Suprapubic skin (tissue), 4 donors: Measurements from ENCODE around the gene NEU3. TPM values are rescaled to one million over a fixed set of nuclear protein-coding genes. Genes with fewer than 3 reads are reported as not detected.

Source experiments
- DNase-seq, 2 donors: peaks; one replicate each; pipeline ENCODE4 v3.0.0-alpha.2; 2019; ENCODE audit warnings: low spot score in 2 of 2
- H3K27ac ChIP-seq: fragments of 200-600 bp; sonication (generic); one replicate; pipeline ENCODE4 v1.5.1; 2019
- H3K27me3 ChIP-seq: fragments of 200-600 bp; sonication (generic); one replicate; pipeline ENCODE4 v1.5.1; 2019
- H3K36me3 ChIP-seq: fragments of 200-600 bp; sonication (generic); one replicate; pipeline ENCODE4 v1.5.1; 2019
- H3K4me1 ChIP-seq: fragments of 200-600 bp; sonication (generic); one replicate; pipeline ENCODE4 v1.5.1; 2019
- H3K4me3 ChIP-seq: fragments of 200-600 bp; sonication (generic); one replicate; pipeline ENCODE4 v1.5.1; 2019; ENCODE audit warnings: mild to moderate bottlenecking
- H3K9me3 ChIP-seq: fragments of 200-600 bp; sonication (generic); one replicate; pipeline ENCODE4 v1.5.1; 2019
- EP300 ChIP-seq: sonication (generic); formaldehyde crosslinking; IDR thresholded peaks from one replicate; pipeline ENCODE4 v1.6.1; 2017; ENCODE audit warnings: antibody characterized with exemption
- POLR2A ChIP-seq, 2 donors: fragments of 450-650 bp; IDR thresholded peaks; one replicate each; pipeline ENCODE4 v1.6.1; 2017; ENCODE audit warnings: antibody characterized with exemption in 2 of 2, mild to moderate bottlenecking in 2 of 2, moderate library complexity in 2 of 2
- POLR2AphosphoS5 ChIP-seq, 3 donors: sonication (generic); formaldehyde crosslinking; IDR thresholded peaks; one replicate each; pipeline ENCODE4 v1.6.1; 2017; ENCODE audit warnings: antibody characterized with exemption in 3 of 3
- WGBS: methylation state at CpG from one replicate; pipeline ENCODE4 v1.1.5; 2018; 5-methylcytosine and 5-hydroxymethylcytosine counted together
- total RNA-seq, 4 donors: library from RNA; depleted of rRNA; stranded (reverse); fragments of >200 nt; gene quantifications; one replicate each; pipeline ENCODE4 v1.1.0, GENCODE V29; 2016
- TF ChIP-seq, protein P1 (sequence below), 2 donors: fragments of 200-600 bp in 1 of 2; fragments of 450-650 bp in 1 of 2; sonication (generic) in 1 of 2; IDR thresholded peaks; one replicate each; pipeline ENCODE4 v1.5.1; 2016 to 2019; ENCODE audit warnings: antibody characterized with exemption in 2 of 2, mild to moderate bottlenecking in 1 of 2, moderate library complexity in 1 of 2

Gene NEU3
- total RNA-seq, 4 donors from 2014 or later, result 8.0 to 19.4 (median 12.6) TPM

DNA sequence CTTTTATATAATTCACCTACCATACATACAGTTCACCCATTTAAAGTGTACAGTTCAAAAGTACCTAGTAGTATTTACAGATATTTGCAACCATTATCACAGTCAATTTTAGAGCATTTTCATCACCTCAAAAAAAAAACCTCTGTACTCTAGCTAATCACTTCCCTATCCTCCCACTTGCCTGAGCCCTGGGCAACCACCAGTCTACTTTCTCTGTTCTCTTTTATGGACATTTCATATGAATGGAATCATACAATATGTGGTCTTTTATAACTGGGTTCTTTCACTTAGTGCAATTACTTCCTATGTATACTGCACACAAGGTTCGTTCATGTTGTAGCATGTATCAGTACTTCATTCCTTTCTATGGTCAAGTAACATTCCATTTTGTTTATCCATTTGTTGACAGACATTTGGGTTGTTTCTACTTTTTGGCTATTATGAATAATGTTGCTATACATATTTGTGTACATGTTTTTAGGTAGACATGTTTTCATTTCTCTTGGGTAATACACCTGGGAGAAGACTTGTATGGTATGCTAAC, 17.8 kb upstream of the NEU3 start:
- H3K27ac ChIP-seq, result no peak overlapping the region
- no peak for DNase-seq
- no peak overlapping the region for H3K4me3 ChIP-seq
- H3K4me1 ChIP-seq, result no peaks in the 10 kb centered on the region
- no peaks in the 10 kb centered on the region for H3K27me3 ChIP-seq
- H3K36me3 ChIP-seq, result peaks cover 80% of the 10 kb centered on the region
- TF ChIP-seq POLR2AphosphoS5 (IDR thresholded peaks at IDR 0.05) (no peak), POLR2A (IDR thresholded peaks at IDR 0.05) (no peak), EP300 (no peak)
- TF ChIP-seq, protein P1, sequence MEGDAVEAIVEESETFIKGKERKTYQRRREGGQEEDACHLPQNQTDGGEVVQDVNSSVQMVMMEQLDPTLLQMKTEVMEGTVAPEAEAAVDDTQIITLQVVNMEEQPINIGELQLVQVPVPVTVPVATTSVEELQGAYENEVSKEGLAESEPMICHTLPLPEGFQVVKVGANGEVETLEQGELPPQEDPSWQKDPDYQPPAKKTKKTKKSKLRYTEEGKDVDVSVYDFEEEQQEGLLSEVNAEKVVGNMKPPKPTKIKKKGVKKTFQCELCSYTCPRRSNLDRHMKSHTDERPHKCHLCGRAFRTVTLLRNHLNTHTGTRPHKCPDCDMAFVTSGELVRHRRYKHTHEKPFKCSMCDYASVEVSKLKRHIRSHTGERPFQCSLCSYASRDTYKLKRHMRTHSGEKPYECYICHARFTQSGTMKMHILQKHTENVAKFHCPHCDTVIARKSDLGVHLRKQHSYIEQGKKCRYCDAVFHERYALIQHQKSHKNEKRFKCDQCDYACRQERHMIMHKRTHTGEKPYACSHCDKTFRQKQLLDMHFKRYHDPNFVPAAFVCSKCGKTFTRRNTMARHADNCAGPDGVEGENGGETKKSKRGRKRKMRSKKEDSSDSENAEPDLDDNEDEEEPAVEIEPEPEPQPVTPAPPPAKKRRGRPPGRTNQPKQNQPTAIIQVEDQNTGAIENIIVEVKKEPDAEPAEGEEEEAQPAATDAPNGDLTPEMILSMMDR (IDR thresholded peaks at IDR 0.05), result no peak
- WGBS, result 76% methylated on average over 1 of the region's 1 CpG
- H3K9me3 ChIP-seq, result no peaks in the 10 kb centered on the region

DNA sequence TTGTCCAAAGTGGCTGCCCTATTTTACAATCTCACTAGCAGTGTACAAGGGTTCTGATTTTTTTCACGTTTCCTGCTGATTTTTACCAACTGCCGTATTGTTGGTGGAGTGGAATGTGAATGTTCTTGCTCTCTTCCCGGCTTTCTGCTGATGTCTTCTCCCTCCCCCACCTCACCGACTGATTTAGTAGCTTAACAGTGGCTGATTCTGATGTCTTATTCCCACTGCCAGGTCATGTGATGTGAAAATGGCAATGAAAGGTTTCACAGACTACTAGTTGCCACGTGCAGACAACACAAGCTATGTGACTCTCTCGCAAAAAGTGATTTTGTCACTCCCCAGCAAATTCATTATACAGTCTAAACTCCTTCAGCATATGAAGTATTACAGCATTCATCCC, 17.3 kb upstream of the NEU3 start:
- H3K9me3 ChIP-seq, result no peaks in the 10 kb centered on the region
- H3K27ac ChIP-seq, result no peak overlapping the region
- DNase-seq, result no peak
- 83% methylated on average over 6 of the region's 6 CpGs for WGBS
- no peaks in the 10 kb centered on the region for H3K4me1 ChIP-seq
- peaks cover 84% of the 10 kb centered on the region for H3K36me3 ChIP-seq
- TF ChIP-seq, protein P1 (IDR thresholded peaks at IDR 0.05), result no peak
- TF ChIP-seq EP300, result no peak
- TF ChIP-seq POLR2A (IDR thresholded peaks at IDR 0.05), result no peak
- no peak for TF ChIP-seq POLR2AphosphoS5 (IDR thresholded peaks at IDR 0.05)
- H3K27me3 ChIP-seq, result no peaks in the 10 kb centered on the region
- H3K4me3 ChIP-seq, result no peak overlapping the region

DNA sequence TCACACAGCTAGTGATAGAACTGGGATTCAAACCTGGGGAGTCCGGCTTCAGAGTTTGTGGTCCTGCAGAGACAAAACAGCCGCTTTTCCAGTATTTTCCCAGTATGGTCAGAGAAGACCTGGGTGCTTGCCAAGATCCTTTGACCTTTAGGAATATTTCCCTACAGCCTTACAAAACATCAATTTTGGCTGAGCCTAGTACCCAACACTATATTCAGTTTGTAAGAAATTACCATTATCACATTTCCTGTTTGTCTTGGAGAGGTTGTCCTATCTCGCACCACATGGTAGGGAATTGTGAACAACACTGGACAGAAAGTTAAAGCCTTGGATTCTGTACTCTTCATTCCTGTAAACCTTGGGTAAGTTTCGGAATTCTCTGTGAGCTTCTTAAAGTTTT, 10.7 kb upstream of the NEU3 start:
- no peaks in the 10 kb centered on the region for H3K9me3 ChIP-seq
- H3K27ac ChIP-seq, result no peak overlapping the region
- H3K4me3 ChIP-seq, result no peak overlapping the region
- TF ChIP-seq EP300 (no peak), POLR2A (IDR thresholded peaks at IDR 0.05) (no peak), POLR2AphosphoS5 (IDR thresholded peaks at IDR 0.05) (no peak)
- TF ChIP-seq, protein P1 (IDR thresholded peaks at IDR 0.05), result no peak
- peaks cover 65% of the 10 kb centered on the region for H3K36me3 ChIP-seq
- H3K4me1 ChIP-seq, result no peaks in the 10 kb centered on the region
- no peak for DNase-seq
- 96% methylated on average over 4 of the region's 4 CpGs for WGBS
- no peaks in the 10 kb centered on the region for H3K27me3 ChIP-seq

DNA sequence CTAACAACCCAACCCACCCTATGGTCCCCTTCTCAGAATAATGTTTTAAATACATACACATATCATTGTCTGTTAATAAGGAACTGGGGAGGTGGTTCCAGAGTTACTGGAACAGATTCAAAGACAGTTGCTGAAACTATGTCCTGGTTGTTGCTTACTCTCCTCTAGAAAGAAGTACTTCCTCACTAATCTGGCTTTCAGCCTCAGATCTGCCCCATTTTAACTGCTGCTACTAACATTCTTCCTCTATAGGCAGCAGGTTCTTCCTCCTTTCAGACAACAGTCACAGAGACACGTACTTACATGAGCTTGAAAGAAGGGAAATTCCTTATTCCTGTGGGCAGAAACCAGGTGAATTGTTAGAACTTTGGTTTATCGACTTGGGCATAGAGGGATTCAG, 8.1 kb upstream of the NEU3 start:
- Histone ChIP-seq H3K9me3 (no peaks in the 10 kb centered on the region), H3K36me3 (peaks cover 39% of the 10 kb centered on the region), H3K4me3 (no peak overlapping the region), H3K4me1 (no peaks in the 10 kb centered on the region), H3K27ac (no peak overlapping the region), H3K27me3 (no peaks in the 10 kb centered on the region)
- no peak for DNase-seq
- WGBS, result 82% methylated on average over 2 of the region's 2 CpGs
- TF ChIP-seq, protein P1 (IDR thresholded peaks at IDR 0.05), result no peak
- TF ChIP-seq POLR2A (IDR thresholded peaks at IDR 0.05) (no peak), POLR2AphosphoS5 (IDR thresholded peaks at IDR 0.05) (no peak), EP300 (no peak)

DNA sequence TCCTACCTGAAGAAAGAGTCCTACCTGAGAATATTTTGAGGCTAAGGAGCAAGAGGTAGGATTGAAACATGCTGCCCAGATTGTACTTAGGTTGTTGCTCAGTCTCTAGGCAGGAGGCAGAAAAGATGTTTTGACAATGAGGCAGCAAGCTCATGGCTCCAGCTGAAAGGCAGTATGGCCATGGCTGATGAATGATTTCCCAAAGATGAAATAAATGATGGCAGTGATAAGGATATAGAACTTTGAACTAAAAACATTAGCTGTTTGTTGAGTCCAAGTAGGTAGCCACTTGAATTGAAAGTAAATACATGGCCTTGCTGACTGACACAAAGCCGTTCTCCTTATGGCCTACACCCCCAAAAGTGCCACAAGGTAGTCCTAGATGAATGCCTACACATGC, 6.8 kb upstream of the NEU3 start:
- H3K36me3 ChIP-seq, result peaks cover 28% of the 10 kb centered on the region
- 96% methylated on average over 1 of the region's 1 CpG for WGBS
- no peaks in the 10 kb centered on the region for H3K4me1 ChIP-seq
- TF ChIP-seq POLR2AphosphoS5 (IDR thresholded peaks at IDR 0.05) (no peak), EP300 (no peak), POLR2A (IDR thresholded peaks at IDR 0.05) (no peak)
- TF ChIP-seq, protein P1 (IDR thresholded peaks at IDR 0.05), result no peak
- H3K9me3 ChIP-seq, result no peaks in the 10 kb centered on the region
- no peak overlapping the region for H3K27ac ChIP-seq
- no peaks in the 10 kb centered on the region for H3K27me3 ChIP-seq
- DNase-seq, result no peak
- no peak overlapping the region for H3K4me3 ChIP-seq
